ENCODE data around the gene ARHGAP42.

GRCh38 chr11:100769165-100769564 is 82.1 kb downstream of the ARHGAP42 start:
- no peak for TF ChIP-seq CTCF (IDR thresholded peaks at IDR 0.05)
- TF ChIP-seq POLR2A (IDR thresholded peaks at IDR 0.05; ENCODE audit: low read depth), result no peak
